GM20431 (cell line): ENCODE measurements around the gene PDK4.

Experiments
- in situ Hi-C: fragments of 300-500 bp; cut with MseI, MboI; formaldehyde crosslinking; loops from one replicate; pipeline ENCODE4 v1.15.0; 2020; ENCODE audit warnings: low sequenced_read_pairs; ENCODE audit not compliant: unreplicated experiment

The PDK4 gene

DNA sequence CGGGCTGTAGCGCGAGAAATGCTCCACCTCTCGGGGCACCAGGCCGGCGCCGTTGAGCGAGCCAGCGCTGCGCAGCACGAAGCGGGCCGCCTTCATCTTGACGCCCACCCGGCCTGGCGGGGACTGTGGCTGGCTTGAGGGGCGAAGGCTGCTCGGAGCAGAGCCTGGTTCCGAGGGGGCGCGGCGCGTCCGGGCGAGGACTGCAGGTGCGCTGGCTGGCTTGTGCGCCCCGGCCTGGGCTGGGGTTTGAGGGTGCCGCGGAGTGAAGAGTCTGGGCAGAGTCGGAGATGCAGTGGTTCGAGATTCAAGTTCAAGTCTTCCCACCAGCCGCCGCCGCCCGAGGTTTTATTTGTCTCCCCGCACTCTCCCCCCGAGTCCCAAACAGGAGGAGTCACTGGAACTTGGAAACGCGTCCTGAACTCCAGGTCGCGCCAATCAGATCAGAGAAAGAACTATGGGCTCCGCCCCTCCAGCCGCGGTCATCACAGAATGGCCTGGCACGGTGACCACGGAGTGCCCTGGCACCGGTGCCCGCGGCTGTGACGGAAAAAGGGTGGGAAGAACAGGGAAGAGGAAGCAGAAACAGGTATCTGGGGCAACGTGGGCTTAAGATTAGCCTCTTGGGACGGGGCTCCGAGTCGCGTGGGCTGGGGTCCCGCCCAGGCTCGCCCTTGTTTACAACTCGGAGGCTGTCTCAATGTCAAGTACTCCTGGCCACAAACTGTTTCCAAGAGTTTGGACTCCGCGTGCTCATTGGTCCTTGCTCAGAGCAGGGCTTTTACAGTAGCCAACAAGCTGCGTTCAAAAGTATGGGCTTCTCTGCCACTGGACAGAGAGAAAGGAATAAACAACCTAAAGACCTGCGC, at the start of gene PDK4:
Gene PDK4, minus strand, starts transcription at position 319 of the 866 bp plus-strand sequence. Its CDS starts 223 bp downstream, at position 96.
- in situ Hi-C loops: no loop called here

DNA sequence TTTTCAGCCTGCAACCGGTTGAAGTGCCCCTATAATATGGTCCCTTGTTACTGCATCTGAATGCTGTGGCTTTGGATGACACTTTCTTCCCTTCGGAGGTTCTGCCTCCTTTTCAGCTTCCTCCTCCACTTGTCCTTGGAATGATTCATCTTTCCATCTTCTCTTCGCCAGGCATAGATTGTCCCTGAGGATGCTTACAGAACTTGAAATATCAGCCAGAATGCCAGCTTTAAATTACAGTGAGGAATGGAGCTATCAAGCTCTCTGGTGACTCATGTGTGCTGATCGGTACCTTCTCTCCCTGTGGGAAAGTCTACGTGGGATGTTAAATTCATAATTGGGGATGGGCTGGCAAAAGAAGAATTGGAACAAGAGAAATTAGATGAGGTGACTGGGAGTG, 45.9 kb upstream of the PDK4 start:
- in situ Hi-C loops: no loop called here

- in situ Hi-C loops: no loop called here
These were observed 40.0 kb upstream of the PDK4 start for GRCh38 chr7:95636140-95636940.

- in situ Hi-C loops: no loop called here
These were observed 36.3 kb upstream of the PDK4 start for GRCh38 chr7:95632609-95633008.

- in situ Hi-C loops: no loop called here
These were observed 35.2 kb upstream of the PDK4 start for GRCh38 chr7:95631527-95631926.

DNA sequence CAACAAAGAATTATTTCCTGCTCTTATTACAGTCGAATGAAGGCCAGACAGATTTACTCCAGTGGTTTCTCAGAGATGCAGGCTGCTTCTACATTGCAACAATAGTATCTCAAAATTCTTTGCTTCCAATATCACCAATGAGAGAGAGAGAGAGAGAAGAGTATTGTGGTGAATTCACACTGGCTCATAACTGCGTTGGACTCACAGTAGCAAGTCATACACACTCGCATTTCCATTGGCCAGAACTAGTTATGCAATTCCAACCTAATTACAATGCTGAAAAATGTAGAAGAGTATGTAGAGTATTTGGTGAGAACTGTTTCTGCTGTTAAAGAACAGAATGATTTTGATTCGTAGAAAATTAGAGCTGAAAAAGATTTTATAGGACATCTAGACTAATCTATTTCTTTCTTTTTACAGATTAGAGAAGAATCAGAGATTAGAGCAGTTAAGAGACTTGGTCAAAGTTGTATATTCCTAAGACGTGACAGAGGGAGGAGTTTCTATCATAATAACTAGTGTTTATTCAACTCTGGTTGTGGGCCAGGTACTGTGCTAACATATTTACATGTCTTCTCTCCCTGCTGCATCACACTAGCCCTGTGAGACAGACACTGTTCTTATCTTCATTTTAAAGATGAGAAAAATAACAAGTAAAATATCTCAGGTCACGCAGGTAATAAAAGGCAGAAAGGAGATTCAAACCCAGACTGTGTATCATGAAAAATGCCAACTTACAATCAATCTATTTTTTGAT, 34.6 kb upstream of the PDK4 start:
- in situ Hi-C loops: no loop called here

DNA sequence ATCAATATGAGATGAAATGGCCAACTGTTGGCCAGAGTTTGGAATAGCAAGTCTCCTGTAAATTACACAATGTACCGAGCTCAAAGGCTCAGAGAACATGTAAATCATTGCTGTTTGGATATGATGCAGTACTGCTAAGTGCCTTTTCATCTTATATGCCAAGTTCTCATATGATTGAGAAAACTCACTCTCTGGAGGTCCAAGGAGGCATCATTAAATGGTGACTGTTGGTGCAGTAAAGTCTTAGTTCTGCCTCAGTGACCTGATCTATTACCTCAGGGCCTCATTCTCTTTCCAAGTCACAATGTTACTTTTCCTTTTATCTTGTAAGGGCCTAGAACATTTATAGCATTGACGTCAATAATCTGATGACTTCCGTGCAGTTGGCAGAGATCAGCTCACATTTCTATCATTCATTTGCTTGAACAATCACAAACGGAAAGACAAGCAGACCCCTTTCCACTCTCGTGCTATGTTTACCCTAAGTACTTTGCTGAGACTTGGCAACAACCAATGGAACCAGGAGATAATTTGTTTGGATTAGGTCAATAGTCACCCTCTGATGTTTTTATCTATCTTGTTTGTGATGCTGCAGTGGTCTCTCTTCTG, 32.6 kb upstream of the PDK4 start:
- in situ Hi-C loops: no loop called here

DNA sequence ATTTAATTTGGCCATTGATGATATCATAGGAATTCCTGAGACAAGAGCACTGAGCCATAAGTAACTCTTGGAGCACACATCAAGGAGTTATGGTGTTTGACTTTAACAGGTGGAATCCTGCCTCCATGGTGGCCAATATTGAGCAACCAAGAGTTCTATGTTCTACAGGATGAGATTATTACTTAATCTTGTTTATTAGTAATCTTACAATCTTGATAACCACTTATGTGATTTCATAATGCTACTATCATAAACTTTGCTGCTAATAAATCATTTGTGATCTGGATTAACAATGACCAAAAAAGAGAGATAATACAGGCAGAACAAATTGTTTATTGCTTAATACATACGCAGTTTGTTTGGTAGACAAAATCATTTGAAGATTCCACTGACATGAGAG, 27.5 kb upstream of the PDK4 start:
- in situ Hi-C loops: no loop called here

- in situ Hi-C loops: no loop called here
These were observed 26.5 kb upstream of the PDK4 start for GRCh38 chr7:95622859-95623258.

GRCh38 chr7:95622001-95622549, 25.8 kb upstream of the PDK4 start:
- in situ Hi-C loops: no loop called here

DNA sequence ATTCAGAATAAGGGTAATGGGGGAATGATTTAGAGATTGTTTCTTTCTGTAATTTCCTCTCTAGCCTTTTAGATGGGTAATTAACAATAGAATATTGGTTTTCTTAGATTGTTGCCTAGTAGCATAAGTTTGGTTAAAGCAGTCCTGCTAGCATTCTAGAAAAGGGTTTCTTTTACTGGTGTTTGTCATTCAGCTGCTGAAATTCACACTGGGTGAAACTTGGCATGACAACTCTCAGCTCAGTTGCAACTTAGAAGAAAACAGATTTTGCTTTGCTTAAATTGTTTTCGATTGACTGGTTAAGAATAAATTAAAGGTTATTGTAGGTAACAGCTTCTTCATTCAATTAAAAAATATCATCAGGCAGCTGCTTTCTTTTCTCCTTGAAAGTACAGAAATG, 25.1 kb upstream of the PDK4 start:
- in situ Hi-C loops: no loop called here

- in situ Hi-C loops: no loop called here
These were observed 24.3 kb upstream of the PDK4 start for GRCh38 chr7:95620631-95621030.

DNA sequence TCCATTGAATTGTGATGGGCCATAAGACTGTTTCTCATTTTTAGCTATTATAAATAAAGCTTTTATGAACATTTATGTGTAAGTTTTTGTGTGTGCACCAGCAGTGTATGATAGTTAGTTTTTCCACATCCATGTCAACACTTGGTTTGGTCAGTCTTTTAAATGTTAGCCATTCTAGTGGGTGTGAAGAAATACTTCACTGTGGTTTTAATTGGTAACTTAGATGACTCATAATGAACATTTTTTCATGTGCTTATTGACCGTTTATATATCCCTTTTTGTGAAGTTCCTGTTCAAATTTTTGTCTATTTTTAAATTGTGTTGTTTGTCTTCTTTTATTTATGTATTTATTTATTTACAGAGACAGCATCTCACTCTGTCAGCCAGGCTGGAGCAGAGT, 23.6 kb upstream of the PDK4 start:
- in situ Hi-C loops: no loop called here

DNA sequence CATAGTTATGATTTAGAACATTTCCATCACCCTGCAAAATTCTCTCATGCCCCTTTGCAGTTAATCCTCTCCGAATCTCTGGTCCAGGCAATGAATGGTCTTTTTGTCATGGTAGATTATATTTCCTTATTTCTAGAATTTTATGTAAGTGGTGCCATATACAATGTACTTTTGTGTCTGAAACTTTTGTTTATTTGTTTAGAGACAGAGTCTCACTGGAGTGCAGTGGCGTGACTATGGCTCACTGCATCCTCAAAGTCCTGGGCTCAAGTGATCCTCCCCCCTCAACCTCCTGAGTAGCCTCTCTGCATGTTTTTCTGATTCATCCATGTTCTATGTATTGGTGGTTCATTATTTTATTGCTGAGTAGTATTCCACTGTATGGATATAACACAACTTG, 23.2 kb upstream of the PDK4 start:
- in situ Hi-C loops: no loop called here

- in situ Hi-C loops: no loop called here
These were observed 18.2 kb upstream of the PDK4 start for GRCh38 chr7:95614442-95614940.

GRCh38 chr7:95611224-95611623, 14.9 kb upstream of the PDK4 start:
- in situ Hi-C loops: no loop called here

DNA sequence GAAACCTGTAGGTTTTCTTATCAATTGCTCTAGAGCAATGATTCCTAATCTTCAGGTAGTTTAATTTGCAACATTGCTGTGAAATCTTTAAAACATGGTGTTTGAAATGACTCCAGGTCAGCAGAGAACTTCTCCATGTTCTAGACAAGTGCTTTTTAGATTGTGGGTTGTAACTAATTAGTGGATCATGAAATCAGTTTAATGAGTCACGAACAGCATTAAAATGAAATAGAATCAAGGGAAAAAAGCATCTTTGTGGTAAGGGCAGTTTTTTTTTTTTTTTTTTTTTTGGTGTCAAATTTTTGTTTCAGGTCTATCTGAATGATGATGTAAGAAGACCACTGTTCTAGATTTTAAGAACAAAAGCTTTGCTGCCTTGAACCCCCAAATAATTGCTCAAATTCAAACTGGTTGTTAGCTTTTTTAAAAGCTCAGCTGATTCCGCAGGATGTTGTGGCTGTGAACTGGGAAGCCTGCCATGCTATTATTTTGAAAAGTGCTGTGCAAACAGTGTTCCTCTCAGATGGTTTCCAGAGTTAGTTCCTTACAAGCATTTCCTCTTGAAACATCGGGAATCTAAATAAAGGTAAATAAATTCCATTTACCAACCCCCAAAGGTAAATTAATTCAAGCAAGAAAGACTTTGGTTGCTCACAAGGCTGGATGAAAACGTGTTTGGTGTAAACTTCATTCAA, 13.1 kb upstream of the PDK4 start:
- in situ Hi-C loops: no loop called here

DNA sequence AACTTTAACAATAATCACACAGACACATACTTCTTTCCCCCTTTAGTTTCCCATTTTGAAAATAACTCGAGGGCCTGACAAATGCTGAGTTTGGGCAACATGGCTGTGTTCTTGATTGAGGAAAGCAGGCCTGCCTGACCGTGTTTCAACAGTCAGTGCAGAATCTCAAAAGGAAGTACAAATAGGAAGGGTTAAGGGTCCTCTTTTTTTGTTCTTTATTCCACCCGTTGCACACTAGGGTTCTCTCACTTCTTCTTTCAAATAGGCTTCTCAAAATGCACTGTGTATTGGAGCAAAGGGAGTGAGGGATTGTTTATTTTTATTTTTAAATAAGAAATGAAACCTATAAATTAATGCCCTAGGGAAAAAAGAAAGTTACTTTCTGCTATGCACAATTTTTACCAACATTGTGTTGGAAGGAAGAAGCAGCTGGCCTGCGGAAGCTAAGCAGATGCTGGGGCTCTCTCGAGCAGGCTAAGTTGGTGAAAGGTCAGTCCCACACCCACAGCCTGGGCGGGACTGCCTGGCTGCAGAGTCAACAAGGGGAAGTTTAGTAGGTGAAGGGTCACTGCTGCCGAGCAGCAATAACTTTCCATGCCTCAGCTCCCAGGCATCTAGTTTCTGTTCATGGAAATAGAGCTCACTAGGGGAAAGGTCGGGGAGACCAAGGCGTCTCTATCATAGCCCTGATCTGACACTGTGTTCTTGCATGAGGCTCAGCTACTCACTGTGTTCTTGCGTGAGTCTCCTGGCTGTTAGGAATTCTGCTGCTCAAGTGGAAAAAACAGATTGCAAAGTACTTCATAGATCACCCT, 12.2 kb upstream of the PDK4 start:
- in situ Hi-C loops: no loop called here
